Breast epithelium (tissue), 3 donors: Measurements from ENCODE around the gene PLCB4.

Experiments used
- POLR2A ChIP-seq: fragments of 450-650 bp; IDR thresholded peaks from one replicate; pipeline ENCODE4 v1.6.1; 2016; ENCODE audit warnings: antibody characterized with exemption, mild to moderate bottlenecking, moderate library complexity
- POLR2AphosphoS5 ChIP-seq, 3 donors: sonication (generic); formaldehyde crosslinking; IDR thresholded peaks; one replicate each; pipeline ENCODE4 v1.6.1; 2017; ENCODE audit warnings: antibody characterized with exemption in 3 of 3
- TF ChIP-seq, protein P1 (sequence below), 3 donors: fragments of 450-650 bp; IDR thresholded peaks; one replicate each; pipeline ENCODE4 v1.5.1; 2016 to 2017; ENCODE audit warnings: antibody characterized with exemption in 3 of 3, mild to moderate bottlenecking in 3 of 3, moderate library complexity in 3 of 3

- no peak for TF ChIP-seq POLR2AphosphoS5 (IDR thresholded peaks at IDR 0.05)
- TF ChIP-seq, protein P1, sequence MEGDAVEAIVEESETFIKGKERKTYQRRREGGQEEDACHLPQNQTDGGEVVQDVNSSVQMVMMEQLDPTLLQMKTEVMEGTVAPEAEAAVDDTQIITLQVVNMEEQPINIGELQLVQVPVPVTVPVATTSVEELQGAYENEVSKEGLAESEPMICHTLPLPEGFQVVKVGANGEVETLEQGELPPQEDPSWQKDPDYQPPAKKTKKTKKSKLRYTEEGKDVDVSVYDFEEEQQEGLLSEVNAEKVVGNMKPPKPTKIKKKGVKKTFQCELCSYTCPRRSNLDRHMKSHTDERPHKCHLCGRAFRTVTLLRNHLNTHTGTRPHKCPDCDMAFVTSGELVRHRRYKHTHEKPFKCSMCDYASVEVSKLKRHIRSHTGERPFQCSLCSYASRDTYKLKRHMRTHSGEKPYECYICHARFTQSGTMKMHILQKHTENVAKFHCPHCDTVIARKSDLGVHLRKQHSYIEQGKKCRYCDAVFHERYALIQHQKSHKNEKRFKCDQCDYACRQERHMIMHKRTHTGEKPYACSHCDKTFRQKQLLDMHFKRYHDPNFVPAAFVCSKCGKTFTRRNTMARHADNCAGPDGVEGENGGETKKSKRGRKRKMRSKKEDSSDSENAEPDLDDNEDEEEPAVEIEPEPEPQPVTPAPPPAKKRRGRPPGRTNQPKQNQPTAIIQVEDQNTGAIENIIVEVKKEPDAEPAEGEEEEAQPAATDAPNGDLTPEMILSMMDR (IDR thresholded peaks at IDR 0.05), result no peak
- no peak for TF ChIP-seq POLR2A
These were observed 353.6 kb downstream of the PLCB4 start for GRCh38 chr20:9422321-9423057.
